NCI-H2081 (cell line): ENCODE results near the gene NEMP2.

ENCODE experiments used
- DNase-seq, 2 experiments: peaks; one replicate each; lab custom pipeline; 2025; lab: John Stamatoyannopoulos, UW

Gene NEMP2

GRCh38 chr2:190554357-190555006 is 20.0 kb upstream of the NEMP2 start:
- DNase-seq, result no peak

- no peak for DNase-seq
Measured at GRCh38 chr2:190553254-190553653, 18.7 kb upstream of the NEMP2 start.

DNA sequence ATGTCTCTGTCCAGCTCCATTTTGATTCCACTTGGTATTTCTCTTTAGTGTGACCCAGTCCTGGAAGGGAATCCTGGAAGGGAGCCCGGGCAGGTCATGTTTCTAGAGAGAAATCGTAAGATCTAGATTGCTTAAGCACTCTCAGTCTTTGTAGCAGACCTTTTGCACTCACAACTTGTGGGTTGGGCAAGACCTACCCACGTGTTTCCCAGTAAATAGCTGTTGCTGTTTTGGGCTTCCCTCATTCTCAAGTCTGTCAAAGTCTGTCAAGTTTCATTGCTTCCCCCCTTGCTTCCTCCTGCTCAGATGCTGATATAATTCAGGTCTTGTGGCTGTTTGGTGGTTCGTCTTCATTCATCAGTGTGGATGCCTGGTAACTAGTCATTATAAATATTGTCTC is 17.4 kb upstream of the NEMP2 start:
- no peak for DNase-seq

GRCh38 chr2:190550137-190550536 is 15.6 kb upstream of the NEMP2 start:
- DNase-seq, result no peak

- DNase-seq, result no peak
Measured at GRCh38 chr2:190547886-190548285, 13.4 kb upstream of the NEMP2 start.

DNA sequence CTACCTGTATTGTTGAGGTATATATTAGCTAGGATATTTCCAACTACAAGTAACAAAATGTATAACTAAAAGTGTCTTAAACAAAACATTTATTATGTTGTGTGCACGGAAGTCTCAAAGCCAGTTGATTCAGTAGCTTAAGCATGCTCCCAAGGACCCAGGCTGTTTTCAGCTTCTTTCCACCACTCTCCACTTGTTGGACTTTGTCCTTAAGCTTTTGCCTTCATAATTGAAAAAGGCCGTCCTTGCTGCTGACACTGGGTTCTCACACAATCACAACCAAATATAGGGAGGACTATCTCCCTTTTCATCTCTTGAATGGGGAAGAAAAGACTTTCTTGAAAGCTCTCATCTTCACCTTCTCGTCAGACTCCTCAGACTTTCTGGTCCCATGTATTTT is 12.2 kb upstream of the NEMP2 start:
- no peak for DNase-seq

- no peak for DNase-seq
Measured at GRCh38 chr2:190545555-190546385, 11.2 kb upstream of the NEMP2 start.

DNA sequence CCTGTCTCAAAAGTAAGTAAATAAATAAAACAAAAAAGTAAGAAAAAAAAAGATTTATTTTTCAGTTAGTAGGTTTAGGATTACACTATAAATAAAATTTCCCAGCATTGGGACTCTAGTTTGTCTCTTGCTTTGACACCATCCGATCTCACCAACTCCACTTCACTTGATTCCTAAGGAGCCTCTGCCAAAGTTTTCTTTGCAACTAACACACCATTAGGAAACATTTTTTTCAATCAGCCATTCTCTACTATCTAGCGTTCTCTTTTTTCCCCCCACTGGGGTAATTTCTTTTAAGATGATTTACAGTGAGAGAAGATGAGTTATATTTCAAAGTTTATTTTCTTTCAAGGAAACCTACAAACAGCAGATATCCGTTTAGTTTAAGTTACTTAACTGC is 10.6 kb upstream of the NEMP2 start:
- DNase-seq, result no peak

DNA sequence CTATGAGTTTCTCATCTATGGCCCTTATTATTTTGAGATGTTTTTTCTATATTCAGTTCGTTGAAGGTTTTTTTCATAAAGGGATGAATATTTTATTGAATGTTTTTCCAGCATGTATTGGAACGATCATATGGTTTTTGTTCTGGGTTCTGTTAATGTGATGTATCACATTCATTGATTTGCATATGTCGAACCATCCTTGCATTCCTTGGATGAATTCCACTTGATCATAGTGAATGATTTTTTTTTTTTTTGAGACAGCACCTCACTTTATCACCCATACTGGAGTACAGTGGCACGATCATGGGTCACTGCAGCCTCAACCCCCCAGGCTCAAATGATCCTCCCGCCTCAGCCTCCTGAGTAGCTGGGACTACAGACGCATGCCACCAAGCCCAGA is 5.5 kb upstream of the NEMP2 start:
- DNase-seq, result no peak

DNA sequence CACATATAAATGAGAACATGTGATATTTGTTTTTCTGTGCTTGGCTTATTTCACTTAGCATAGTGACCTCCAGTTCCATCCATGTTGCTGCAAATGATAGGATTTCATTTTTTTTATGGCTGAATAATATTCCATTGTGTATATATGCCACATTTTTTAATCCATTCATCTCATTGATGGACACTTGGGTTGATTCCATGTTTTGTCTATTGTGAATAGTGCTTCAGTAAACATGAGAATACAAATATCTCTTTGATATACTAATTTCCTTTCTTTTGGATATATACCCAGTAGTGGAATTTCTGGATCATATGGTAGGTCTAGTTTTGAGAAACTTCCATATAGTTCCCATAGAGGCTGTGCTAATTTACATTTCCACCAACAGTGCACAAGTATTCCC is 3.7 kb upstream of the NEMP2 start:
- DNase-seq, result no peak

- DNase-seq, result no peak
Measured at GRCh38 chr2:190537765-190538164, 3.2 kb upstream of the NEMP2 start.

GRCh38 chr2:190535586-190535985 is 1.1 kb upstream of the NEMP2 start:
- peak in 1 of 2 experiments; percentile 3 for DNase-seq

DNA sequence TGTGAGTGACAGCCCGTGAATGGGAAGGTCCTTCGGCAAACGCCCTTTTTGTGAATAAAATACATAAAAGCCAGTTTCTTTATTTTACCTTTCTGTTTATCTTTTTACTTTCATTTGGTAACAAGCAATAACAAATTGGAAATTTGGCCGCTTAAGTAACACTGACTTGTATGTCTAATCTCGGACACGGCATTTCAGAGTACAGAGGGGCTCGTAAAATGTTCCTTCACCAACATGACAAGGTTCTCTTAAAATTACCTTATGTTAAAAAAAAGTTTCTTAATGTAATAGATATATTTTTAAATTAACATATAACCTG is 558 bp upstream of the NEMP2 start:
- DNase-seq, result no peak

DNA sequence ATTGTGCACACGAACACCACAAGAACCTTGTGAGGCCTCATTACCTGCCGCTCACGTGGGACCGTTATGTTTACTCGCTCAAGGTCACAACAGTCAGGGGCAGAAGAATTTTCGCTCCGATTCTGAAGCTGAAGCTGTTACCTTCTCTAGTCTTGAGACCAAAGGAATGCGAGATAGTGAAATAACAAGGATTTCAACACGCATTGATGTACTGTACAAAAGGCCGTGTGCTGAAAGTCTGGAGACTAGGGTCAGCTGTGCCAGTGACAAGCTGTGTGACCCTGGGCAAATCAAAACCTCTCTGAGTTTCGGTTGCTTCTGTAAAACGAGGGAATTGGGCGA is 583 bp downstream of the NEMP2 start:
- peak in 1 of 2 experiments; percentile 42 for DNase-seq

DNA sequence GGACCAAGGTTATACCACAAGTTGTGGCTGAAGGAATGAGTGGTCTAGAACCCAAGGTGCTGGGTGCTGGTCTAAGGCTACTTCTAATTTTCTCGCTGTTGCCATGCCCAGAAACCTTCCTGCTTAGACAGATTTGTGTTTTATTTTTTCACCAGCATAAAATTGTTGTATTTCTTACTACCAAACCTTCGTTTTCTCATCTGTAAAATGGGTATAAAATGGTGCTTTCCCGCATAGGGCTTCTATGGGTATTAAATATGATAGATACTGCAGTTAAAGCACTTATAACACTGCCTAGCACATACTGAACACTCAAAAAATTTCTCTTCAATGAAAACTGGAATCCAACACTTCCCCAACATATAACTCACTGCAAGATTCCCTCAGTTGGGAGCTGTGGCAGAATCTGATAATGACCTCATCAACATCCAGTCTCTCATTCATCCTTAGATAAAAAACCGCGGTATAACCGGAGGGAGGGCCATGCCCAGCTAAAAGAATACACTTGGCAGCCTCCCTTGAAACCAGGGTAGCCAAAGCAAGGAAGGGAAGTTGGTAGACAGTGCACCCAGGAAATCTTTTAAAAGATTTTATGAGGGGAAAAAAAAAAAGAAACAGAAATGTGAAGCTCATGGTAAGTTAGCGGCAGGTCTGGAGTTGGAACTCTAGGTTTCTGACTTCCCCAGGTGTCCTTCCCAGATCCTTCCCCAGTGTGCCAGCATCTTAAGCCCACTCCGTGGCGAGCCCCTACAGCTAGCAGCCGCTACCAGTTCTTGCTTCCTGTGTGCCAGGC is 1.2 kb downstream of the NEMP2 start:
- no peak for DNase-seq

DNA sequence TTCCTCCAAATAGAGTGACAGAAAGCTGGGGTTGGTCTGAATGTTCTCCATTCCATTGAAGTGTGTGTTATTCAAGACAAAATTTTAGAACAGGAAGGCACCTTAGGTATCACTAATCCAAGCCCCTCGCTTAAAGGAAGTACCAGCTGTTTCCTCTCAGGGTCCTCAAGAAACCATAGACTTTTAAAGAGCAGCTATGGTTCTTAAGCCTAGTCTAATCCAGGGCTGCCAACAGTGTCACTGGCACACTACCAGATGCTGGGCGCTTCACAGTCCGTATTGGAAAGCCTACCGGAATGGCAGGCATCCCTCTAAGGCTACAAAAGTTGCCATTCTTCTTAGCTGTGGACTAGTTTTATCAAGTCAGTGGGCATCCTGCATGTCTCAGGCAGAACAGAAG is 1.9 kb downstream of the NEMP2 start:
- no peak for DNase-seq

GRCh38 chr2:190530248-190530900 is 4.1 kb downstream of the NEMP2 start:
- no peak for DNase-seq

DNA sequence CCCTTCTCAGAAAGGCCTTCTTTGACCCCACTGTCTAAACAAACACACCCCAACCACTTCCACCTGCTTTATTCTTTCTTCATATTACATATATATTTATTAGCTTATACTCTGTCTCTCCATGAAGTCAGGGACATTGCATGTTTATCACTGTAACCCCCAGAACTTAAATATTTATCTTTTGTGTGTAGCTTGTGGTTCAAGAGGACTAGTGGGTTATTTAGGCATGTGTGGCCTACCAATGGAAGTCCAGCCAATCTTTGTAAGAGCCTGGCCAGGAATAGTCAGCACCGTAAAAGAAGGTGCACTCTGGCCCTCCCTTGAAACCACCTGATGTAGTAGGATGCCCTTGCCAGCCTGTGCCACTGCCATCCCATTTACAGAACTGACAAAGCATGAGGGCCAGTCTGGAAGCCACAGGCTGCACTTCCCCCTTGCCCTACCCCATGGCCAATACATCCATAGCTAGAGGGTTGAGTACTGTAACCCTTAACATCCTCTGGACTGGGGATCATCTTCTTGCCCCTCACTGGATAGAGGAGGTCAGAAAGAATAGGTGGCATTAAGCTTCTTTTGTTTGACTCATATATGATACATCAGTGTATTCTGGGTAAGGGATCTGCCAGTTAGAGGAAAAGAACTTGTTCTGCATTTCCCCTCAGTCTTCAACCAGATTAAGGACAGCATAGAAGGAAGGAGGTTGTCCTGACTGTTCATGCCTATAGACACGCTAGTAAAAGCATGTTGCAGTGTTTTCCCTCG is 4.9 kb downstream of the NEMP2 start:
- no peak for DNase-seq

DNA sequence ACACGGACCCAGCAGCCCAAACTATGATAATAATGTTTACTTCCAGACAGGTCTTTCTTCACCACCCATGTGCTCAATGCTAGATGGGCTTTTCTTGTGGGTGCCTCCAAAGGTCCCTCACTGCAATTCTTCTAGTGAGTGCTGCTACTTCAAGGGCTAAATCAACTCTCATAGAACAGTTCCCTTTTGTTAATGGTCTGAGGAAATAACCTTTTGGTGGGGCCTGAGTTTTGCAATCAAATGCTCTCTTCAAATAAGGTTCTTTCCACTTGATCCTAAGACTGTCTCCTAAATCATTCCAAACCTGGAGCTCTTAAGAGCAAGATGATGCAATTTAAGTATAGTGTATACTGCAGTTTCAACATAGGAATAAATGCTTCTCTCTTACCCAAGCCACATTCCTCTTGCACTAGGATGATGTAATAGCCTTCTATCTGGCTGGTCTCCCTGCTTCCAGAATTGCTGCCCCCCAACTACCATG is 6.0 kb downstream of the NEMP2 start:
- no peak for DNase-seq

DNA sequence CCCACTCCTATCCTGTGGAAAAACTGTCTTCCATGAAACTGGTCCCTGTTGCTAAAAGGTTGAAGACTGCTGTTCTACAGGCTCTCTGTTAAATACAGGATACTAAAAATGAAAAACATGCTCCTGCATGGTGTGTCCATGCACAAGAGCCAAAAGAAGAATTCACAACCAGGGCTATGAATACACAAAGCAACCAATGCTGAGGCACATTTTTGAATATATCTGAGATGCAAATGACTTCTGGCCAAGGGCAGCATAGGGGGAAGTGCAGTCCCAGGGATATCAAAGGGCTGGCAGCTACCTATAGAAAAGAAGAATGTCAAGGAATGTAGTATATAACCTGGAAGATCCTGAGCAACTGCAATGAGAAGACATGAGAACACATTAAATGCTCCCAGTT is 6.6 kb downstream of the NEMP2 start:
- no peak for DNase-seq

DNA sequence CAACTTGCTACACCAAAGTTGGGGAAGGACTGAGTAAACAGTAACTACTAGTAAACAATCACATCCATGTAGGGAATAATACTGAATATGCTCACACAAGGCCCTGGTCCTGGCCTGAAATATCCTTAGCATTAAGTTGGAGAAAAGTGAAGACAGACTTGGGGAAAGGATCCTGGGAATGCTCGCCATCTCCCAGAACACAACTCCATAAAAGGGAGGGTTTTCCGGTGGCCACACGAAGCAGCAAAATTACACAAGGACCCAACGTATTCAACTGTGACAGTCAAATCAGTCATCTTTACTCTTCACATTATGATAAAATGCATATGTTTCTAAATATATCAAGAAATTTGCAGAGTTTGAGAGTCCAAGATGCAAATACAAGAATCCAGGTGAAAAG is 7.3 kb downstream of the NEMP2 start:
- DNase-seq, result no peak
